Retinal pigment epithelial cell (primary cell): ENCODE data around the gene NUP98.

ENCODE experiments used
- DNase-seq: peaks from one replicate; pipeline ENCODE4 v3.0.0-alpha.2; 2010; ENCODE audit warnings: low read depth
- H3K4me3 ChIP-seq: 2 replicates; pipeline ENCODE4 v1.5.1; 2011; ENCODE audit warnings: mild to moderate bottlenecking, low read length, control low read depth, moderate library complexity
- TF ChIP-seq, protein P1 (sequence below): conservative IDR thresholded peaks from 2 replicates; pipeline ENCODE4 v1.5.1; 2011; ENCODE audit warnings: low read depth, low read length, control low read depth, inconsistent platforms

Gene NUP98

GRCh38 chr11:3834349-3834663, 37.0 kb upstream of the NUP98 start:
- no peak for DNase-seq
- TF ChIP-seq, protein P1, sequence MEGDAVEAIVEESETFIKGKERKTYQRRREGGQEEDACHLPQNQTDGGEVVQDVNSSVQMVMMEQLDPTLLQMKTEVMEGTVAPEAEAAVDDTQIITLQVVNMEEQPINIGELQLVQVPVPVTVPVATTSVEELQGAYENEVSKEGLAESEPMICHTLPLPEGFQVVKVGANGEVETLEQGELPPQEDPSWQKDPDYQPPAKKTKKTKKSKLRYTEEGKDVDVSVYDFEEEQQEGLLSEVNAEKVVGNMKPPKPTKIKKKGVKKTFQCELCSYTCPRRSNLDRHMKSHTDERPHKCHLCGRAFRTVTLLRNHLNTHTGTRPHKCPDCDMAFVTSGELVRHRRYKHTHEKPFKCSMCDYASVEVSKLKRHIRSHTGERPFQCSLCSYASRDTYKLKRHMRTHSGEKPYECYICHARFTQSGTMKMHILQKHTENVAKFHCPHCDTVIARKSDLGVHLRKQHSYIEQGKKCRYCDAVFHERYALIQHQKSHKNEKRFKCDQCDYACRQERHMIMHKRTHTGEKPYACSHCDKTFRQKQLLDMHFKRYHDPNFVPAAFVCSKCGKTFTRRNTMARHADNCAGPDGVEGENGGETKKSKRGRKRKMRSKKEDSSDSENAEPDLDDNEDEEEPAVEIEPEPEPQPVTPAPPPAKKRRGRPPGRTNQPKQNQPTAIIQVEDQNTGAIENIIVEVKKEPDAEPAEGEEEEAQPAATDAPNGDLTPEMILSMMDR, result no peak
- no peak overlapping the region for H3K4me3 ChIP-seq

GRCh38 chr11:3833449-3833848, 36.1 kb upstream of the NUP98 start:
- TF ChIP-seq, protein P1, result no peak
- DNase-seq, result no peak
- H3K4me3 ChIP-seq, result no peak overlapping the region

DNA sequence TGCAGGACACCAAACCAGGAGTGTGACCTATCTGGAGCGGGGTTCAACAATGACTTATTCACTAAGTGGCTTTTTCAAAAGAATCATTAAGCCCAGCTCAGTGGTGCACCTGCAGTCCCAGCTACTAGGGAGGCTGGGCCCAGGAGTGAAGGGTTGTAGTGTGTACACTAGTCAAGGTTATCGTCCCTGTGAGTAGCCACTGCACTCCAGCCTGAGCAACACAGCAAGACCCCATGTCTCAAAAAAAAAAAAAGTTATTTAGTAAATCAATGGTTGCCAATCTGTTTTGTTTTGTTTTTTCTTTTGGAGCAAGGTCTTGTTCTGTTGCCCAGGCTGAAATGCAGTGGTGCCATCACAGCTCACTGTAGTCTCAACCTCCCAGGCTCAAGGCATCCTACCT, 35.5 kb upstream of the NUP98 start:
- H3K4me3 ChIP-seq, result no peak overlapping the region
- TF ChIP-seq, protein P1, result no peak
- no peak for DNase-seq

DNA sequence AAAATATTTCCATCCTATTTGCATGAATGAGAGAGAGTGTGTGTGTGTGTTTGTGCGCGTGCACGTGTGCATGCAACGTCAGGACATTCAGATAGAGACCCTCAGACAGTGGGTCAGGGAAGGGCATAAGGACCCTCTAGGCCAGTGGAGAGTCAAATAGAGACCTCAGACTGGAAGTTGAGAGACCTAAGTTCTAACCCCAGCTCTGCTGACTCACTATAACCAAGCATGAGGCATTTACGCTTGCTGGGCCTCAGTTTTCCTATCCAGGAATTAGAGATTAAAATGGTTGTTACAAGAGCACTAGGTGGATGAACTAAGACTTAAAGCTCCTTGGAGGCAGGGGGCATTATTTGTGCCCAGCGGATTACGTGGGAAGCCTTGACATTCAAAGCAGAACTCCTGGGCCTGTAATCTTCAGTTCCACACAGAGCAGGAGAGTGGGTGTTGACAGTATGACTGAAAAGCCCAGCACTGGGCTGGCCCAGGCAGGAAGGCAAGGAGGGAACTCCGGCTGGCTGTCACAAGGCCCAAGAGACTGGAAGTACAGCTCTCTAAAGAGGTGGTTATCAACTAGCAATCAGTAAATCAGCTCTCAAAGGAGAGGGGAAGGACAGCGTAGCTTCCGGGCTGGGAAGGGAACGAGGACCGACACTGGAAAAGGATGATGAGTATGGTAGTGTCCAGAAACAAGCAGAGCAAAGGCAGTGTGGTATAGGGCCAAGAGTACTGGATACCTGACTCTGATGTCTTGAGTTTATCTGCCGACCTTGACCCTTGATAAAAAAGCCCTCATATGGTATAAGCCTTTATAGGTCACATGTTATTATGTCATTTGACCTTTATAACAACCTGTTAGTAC, 34.3 kb upstream of the NUP98 start:
- TF ChIP-seq, protein P1, result no peak
- DNase-seq, result no peak
- H3K4me3 ChIP-seq, result no peak overlapping the region

DNA sequence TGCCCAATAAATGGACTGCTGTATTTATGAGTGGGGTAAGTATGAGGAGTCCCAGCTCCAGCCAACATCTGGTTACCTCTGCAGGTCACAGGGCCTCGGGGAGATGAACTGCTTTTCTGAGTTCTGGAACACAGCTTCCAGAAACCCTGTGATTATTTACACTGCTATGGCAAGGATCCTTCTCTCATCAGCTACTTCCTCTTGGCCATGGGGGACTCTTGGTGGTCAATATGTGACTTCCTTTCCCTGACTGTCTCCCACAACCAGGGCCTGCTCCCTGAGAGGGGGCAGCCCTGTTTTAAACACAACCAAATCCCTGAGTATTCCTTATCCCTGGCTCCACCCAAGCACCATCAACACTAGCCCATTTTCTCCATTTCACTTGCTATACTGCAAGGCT, 33.4 kb upstream of the NUP98 start:
- TF ChIP-seq, protein P1, result no peak
- no peak for DNase-seq

DNA sequence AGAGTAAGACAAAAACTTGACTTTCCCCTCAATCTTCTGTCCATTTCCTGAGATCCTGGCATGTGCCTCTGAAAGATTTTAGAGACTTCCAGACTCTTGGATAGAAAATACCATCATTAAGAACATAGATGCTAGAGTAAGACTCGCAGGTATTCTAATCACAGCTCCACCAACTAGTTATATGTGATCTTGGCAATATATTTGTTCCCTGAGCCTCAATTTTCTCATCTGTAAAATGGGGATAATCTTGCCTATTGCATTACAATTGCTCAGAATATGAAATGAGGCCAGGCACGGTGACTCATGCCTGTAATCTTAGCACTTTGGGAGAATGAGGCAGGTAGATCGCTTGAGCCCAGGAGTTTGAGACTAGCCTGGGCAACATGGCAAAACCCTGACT, 32.7 kb upstream of the NUP98 start:
- TF ChIP-seq, protein P1, result no peak
- H3K4me3 ChIP-seq, result no peak overlapping the region
- no peak for DNase-seq

More for the DNA sequence above, 33.4 kb upstream of the NUP98 start:
- H3K4me3 ChIP-seq, result no peak overlapping the region
